8988T (cell line): ENCODE measurements around the gene PEX16.

Experiments
- DNase-seq: peaks from one replicate; pipeline ENCODE4 v3.0.0; 2011

Gene PEX16

GRCh38 chr11:45871638-45872037, 46.0 kb downstream of the PEX16 start:
- DNase-seq = no peak

GRCh38 chr11:45870706-45871105, 47.0 kb downstream of the PEX16 start:
- DNase-seq = no peak

- no peak for DNase-seq
These were observed 48.1 kb downstream of the PEX16 start for GRCh38 chr11:45869551-45869950.

- DNase-seq = no peak
These were observed 53.6 kb downstream of the PEX16 start for GRCh38 chr11:45864041-45864440.

GRCh38 chr11:45860764-45861510, 56.7 kb downstream of the PEX16 start:
- no peak for DNase-seq

GRCh38 chr11:45860348-45860747, 57.3 kb downstream of the PEX16 start:
- DNase-seq = no peak
